K562 (cell line): ENCODE measurements around the gene NFIC. TPM values are rescaled to one million over a fixed set of nuclear protein-coding genes. Genes with fewer than 3 reads are reported as not detected.
A peak's percentile ranks its signal among the peaks of the same experiment; 100 is the strongest.

Experiments used
- ATAC-seq: fragments of 200-7000 bp; cut with Tn5 transposase; 3 replicates; pipeline ENCODE4 v1.9.1; 2020; ENCODE audit warnings: moderate library complexity
- BruUV-seq: library from RNA; stranded (reverse); fragments of 400-500 nt; replicated peaks from 2 replicates; lab custom pipeline; 2021; lab: Mats Ljungman, UMichigan
- CTCF ChIA-PET: fragments of 300-600 bp; formaldehyde crosslinking; extraction: SDS; loops from one replicate; lab custom pipeline; 2021; ENCODE audit warnings: low intra/inter-chr PET ratio; lab: Yijun Ruan, JAX
- POLR2A ChIA-PET: fragments of 300-600, 350-650 bp; sonication (Branson Sonifier 250); formaldehyde crosslinking; extraction: SDS; loops from one replicate; lab custom pipeline; 2021; ENCODE audit warnings: antibody characterized with exemption, inconsistent platforms; lab: Yijun Ruan, JAX
- DNase-seq, 4 experiments: peaks; one replicate each; pipeline versions ENCODE4 v3.0.0 to v3.0.0-alpha.2; 2011 to 2018; ENCODE audit warnings: low spot score in 3 of 4, mixed read lengths in 3 of 4; ENCODE audit errors: extremely low read depth in 1 of 4
- FAIRE-seq: peaks from 2 replicates; lab custom pipeline; 2011; peaks lifted over from hg19 to GRCh38; lab: Jason Lieb, UNC
- H2AFZ ChIP-seq: 2 replicates; pipeline ENCODE4 v1.6.0; 2011; ENCODE audit warnings: low read depth, low read length, control low read depth, inconsistent platforms
- H3K27ac ChIP-seq: fragments of 200-600 bp; 3 replicates; pipeline ENCODE4 v1.8.0; 2011; ENCODE audit warnings: low read depth, mild to moderate bottlenecking, control low read depth, inconsistent platforms, low read length, moderate library complexity, mixed read lengths; ENCODE audit errors: extremely low read depth
- H3K27me3 ChIP-seq, 2 experiments: fragments of 300-600 bp in 1 of 2; 2 replicates in 1 of 2; 3 replicates in 1 of 2; pipeline versions ENCODE4 v1.6.0 to v1.8.0; 2011; ENCODE audit warnings: inconsistent platforms in 2 of 2, low read length in 2 of 2, mild to moderate bottlenecking in 1 of 2, mixed read lengths in 1 of 2, moderate library complexity in 1 of 2; ENCODE audit not compliant: control insufficient read depth in 2 of 2, insufficient read depth in 2 of 2
- H3K36me3 ChIP-seq: fragments of 300-600 bp; 3 replicates; pipeline ENCODE4 v1.8.0; 2011; ENCODE audit warnings: mild to moderate bottlenecking, low read length, inconsistent platforms; ENCODE audit not compliant: control insufficient read depth, insufficient read depth
- H3K4me1 ChIP-seq, 2 experiments: fragments of 200-600 bp in 1 of 2; replicated peaks in 1 of 2; 2 replicates in 1 of 2; 3 replicates in 1 of 2; pipeline versions ENCODE4 v1.5.1 to v1.8.0; 2011; ENCODE audit warnings: inconsistent platforms in 2 of 2, low read length in 2 of 2, mild to moderate bottlenecking in 1 of 2, mixed read lengths in 1 of 2, moderate library complexity in 1 of 2; ENCODE audit not compliant: control insufficient read depth in 2 of 2, insufficient read depth in 2 of 2
- H3K4me2 ChIP-seq: 2 replicates; pipeline ENCODE4 v1.6.1; 2011; ENCODE audit warnings: low read length, control low read depth, inconsistent platforms, mixed read lengths; ENCODE audit not compliant: insufficient read depth
- H3K4me3 ChIP-seq: fragments of 200-600 bp; sonication (generic), shearing (Covaris generic); 2 replicates; pipeline ENCODE4 v1.5.1; 2016; ENCODE audit warnings: control low read depth, inconsistent platforms
- H3K79me2 ChIP-seq: fragments of 200-600 bp; 3 replicates; pipeline ENCODE4 v1.8.0; 2011; ENCODE audit warnings: low read length, inconsistent platforms; ENCODE audit not compliant: control insufficient read depth, insufficient read depth
- H3K9ac ChIP-seq, 2 experiments: 2 replicates each; pipeline versions ENCODE4 v1.6.0 to v1.6.1; 2011; ENCODE audit warnings: low read depth in 2 of 2, low read length in 2 of 2, control low read depth in 1 of 2, inconsistent platforms in 1 of 2, mild to moderate bottlenecking in 1 of 2, mixed read lengths in 1 of 2; ENCODE audit not compliant: insufficient read depth in 1 of 2
- H3K9me1 ChIP-seq: one replicate; pipeline ENCODE4 v1.6.0; 2011; ENCODE audit warnings: inconsistent platforms, mild to moderate bottlenecking, low read length, moderate library complexity; ENCODE audit not compliant: control insufficient read depth, insufficient read depth
- H3K9me3 ChIP-seq: replicated peaks from 2 replicates; pipeline ENCODE4 v1.5.1; 2011; ENCODE audit warnings: low read depth, low read length, inconsistent platforms; ENCODE audit not compliant: control insufficient read depth, insufficient read depth
- H4K20me1 ChIP-seq: replicated peaks from 2 replicates; pipeline ENCODE4 v1.6.1; 2011; ENCODE audit warnings: low read length, inconsistent platforms, mixed read lengths; ENCODE audit not compliant: control insufficient read depth, insufficient read depth
- BHLHE40 ChIP-seq: IDR thresholded peaks from 2 replicates; pipeline ENCODE4 v1.6.1; 2011; ENCODE audit warnings: low read length, improper control_type of control experiment
- DPF2 ChIP-seq: fragments of 450-650 bp; IDR thresholded peaks from 2 replicates; pipeline ENCODE4 v1.6.1; 2016
- NBN ChIP-seq: fragments of 450-650 bp; IDR thresholded peaks from 2 replicates; pipeline ENCODE4 v1.6.1; 2016; ENCODE audit warnings: low read depth, mild to moderate bottlenecking
- TCF7 ChIP-seq: sonication (generic); IDR thresholded peaks from 2 replicates; pipeline ENCODE4 v1.6.1; 2016; ENCODE audit warnings: antibody characterized with exemption, borderline replicate concordance
- ZNF445 ChIP-seq: fragments of 250-450 bp; sonication (Bioruptor Pico); IDR thresholded peaks from 2 replicates; pipeline ENCODE4 v1.4.0; 2020; ENCODE audit warnings: low read depth, mild to moderate bottlenecking, moderate library complexity
- WGBS: fragments of 100-300 bp; shearing (Covaris generic); methylation state at CpG from one replicate; pipeline ENCODE4 v1.1.6; 2016; ENCODE audit warnings: low coverage, mixed read lengths; ENCODE audit not compliant: insufficient coverage; ENCODE audit errors: missing lambda C conversion rate; 5-methylcytosine and 5-hydroxymethylcytosine counted together
- in situ Hi-C: fragments of 300-500 bp; cut with MboI; formaldehyde crosslinking; loops from 4 replicates; pipeline ENCODE4 v1.15.0; 2018; ENCODE audit warnings: inconsistent platforms, mixed read lengths
- intact Hi-C: fragments of 100-400 bp; cut with micrococcal nuclease; formaldehyde crosslinking; loops from 2 replicates; pipeline ENCODE4 v1.14.2; 2022
- polyA plus RNA-seq, 8 experiments: library from polyadenylated mRNA; depleted of rRNA in 4 of 8; stranded (reverse) in 5 of 8; unstranded in 3 of 8; fragments of >200 nt; fragmentation: Nextera tagmentation in 2 of 8; fragmentation: Illumina TruSeq in 1 of 8; extraction: Ambion mirVana in 2 of 8; extraction: Trizol in 1 of 8; gene quantifications; 2 replicates each; pipeline versions ENCODE4 v1.2.1 to v1.2.3, GENCODE V29; 2011 to 2014; ENCODE audit warnings: inconsistent platforms in 1 of 8, missing spikeins in 1 of 8
- total RNA-seq, 7 experiments: library from RNA; depleted of rRNA in 6 of 7; stranded (reverse); fragments of >200 nt in 6 of 7; fragmentation: Illumina TruSeq in 2 of 7; extraction: Trizol in 2 of 7; gene quantifications; 2 replicates each; pipeline versions ENCODE4 v1.2.1 to v1.2.3, GENCODE V29; 2011 to 2021; ENCODE audit warnings: low replicate concordance in 1 of 7
- TF ChIP-seq, protein P1 (sequence below): sonication (generic); formaldehyde crosslinking; IDR thresholded peaks from 2 replicates; pipeline ENCODE4 v1.8.0; 2022; ENCODE audit warnings: mild to moderate bottlenecking, missing genetic modification reagents

NFIC gene
- total and polyA plus RNA-seq, 9 of the 15 experiments (the other 6 are each of a cell fraction or from before 2014, with no cell fraction given), result 0.71 to 62.1 (median 6.9) TPM

DNA sequence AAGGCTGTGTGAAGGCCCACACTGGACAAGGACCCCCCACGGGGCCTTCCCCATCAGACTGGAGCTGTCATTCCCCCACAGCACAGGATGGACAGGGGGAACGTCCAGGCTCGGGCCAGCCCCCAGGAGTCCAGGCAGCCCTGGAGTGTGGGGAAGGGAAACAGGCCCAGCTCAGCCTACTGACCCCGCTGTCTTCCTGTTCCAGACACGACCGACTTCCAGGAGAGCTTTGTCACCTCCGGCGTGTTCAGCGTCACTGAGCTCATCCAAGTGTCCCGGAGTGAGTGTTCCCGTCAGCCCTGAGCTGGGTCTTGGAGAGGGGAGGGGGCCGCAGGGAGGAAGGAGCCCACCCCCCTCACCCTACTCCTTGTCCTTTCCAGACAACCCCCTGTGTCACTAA lies 66.9 kb downstream of the NFIC start (continued):
- TF ChIP-seq NBN (no peak), ZNF445 (CRISPR knock-in tag) (no peak), DPF2 (no peak)

DNA sequence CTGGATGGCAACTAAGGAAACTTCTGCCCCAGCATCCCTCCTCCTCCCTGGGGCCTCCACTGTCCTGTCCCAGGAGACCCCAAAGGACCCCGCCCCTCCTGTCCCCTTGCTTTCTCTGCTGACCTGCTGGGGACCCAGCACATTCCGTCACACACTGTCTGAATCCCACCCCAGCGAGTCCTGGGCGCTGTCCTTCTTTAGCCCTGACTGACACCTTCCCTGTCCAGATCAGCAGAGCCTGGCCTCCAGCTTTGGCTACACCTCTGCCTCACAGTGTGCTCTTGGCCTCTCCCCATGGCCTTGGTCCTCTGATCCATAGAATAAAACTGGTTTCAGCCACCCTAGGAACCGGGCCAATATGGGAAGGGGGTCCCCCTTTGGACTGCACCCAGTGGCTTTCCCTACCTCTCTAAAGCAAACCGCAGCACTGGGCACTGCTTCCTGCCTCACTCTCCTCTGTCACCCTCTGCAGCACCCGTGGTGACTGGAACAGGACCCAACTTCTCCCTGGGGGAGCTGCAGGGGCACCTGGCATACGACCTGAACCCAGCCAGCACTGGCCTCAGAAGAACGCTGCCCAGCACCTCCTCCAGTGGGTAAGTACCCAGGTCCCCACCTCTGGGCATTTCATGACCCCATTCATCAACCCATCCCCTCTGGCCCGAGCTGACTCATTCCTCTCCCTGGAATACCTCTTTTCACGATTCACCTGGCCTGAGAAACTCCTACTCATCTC lies 67.6 kb downstream of the NFIC start:
- in situ Hi-C loops, result loop anchor here (5.0 kb wide), 1 partner anchor 92 kb away; no protein-coding TSS in a partner anchor
- TF ChIP-seq TCF7, result no peak
- TF ChIP-seq, protein P1, sequence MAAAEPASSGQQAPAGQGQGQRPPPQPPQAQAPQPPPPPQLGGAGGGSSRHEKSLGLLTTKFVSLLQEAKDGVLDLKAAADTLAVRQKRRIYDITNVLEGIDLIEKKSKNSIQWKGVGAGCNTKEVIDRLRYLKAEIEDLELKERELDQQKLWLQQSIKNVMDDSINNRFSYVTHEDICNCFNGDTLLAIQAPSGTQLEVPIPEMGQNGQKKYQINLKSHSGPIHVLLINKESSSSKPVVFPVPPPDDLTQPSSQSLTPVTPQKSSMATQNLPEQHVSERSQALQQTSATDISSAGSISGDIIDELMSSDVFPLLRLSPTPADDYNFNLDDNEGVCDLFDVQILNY (CRISPR knock-in tag), result 0 out of 2 replicates have a peak, but pooled peaks have one; percentile 25
- TF ChIP-seq BHLHE40, result no peak
- peak overlapping the region; percentile 97 for H3K4me2 ChIP-seq
- H3K9ac ChIP-seq, result peak overlapping the region; percentile 16 to 85; a peak in 2 of 4 replicates
- ChIA-PET POLR2A (no interaction called here), CTCF (no interaction called here)
- peaks cover 20% of the 10 kb centered on the region for H4K20me1 ChIP-seq
- H3K79me2 ChIP-seq, result peaks cover 30% of the 10 kb centered on the region
- no peak for FAIRE-seq
- no peak for ATAC-seq
- H3K27ac ChIP-seq, result peak overlapping the region; percentile 96; the same call in 2 of the 3 replicates
- WGBS, result 84% methylated on average over 10 of the region's 11 CpGs
- no TSS peak for BruUV-seq
- no peak overlapping the region for H2AFZ ChIP-seq
- no peaks in the 10 kb centered on the region for H3K9me3 ChIP-seq
- no peaks in the 10 kb centered on the region for H3K27me3 ChIP-seq
- peaks cover 4 to 26% of the 10 kb centered on the region in 2 experiments; a peak in 4 of 5 replicates for H3K4me1 ChIP-seq
- no peak for DNase-seq
- peaks cover 77% of the 10 kb centered on the region for H3K36me3 ChIP-seq
- intact Hi-C loops, result loop anchor here (5.0 kb wide), 1 partner anchor 77 kb away; no protein-coding TSS in a partner anchor
- H3K4me3 ChIP-seq, result peak overlapping the region; percentile 53; the same call in 1 of the 2 replicates
- no peaks in the 10 kb centered on the region for H3K9me1 ChIP-seq
